Astrocyte (in vitro differentiated cells and primary cell): ENCODE data around the gene EYA2. TPM values are rescaled to one million over a fixed set of nuclear protein-coding genes. Genes with fewer than 3 reads are reported as not detected.

Experiments
- DNase-seq: peaks from one replicate; pipeline ENCODE4 v3.0.0-alpha.2; 2010; ENCODE audit warnings: low read depth
- FAIRE-seq: peaks from 2 replicates; lab custom pipeline; 2011; peaks lifted over from hg19 to GRCh38; lab: Jason Lieb, UNC
- H2AFZ ChIP-seq: 2 replicates; pipeline ENCODE4 v1.6.0; 2012; ENCODE audit warnings: low read depth, low read length, inconsistent platforms
- H3K27ac ChIP-seq: 2 replicates; pipeline ENCODE4 v1.5.1; 2011; ENCODE audit warnings: low read depth, low read length, inconsistent platforms
- H3K27me3 ChIP-seq: 2 replicates; pipeline ENCODE4 v1.6.0; 2011; ENCODE audit warnings: low read length, inconsistent platforms; ENCODE audit not compliant: insufficient read depth
- H3K36me3 ChIP-seq: 2 replicates; pipeline ENCODE4 v1.5.1; 2011; ENCODE audit warnings: low read length, inconsistent platforms; ENCODE audit not compliant: insufficient read depth
- H3K4me1 ChIP-seq: 2 replicates; pipeline ENCODE4 v1.5.1; 2011; ENCODE audit warnings: low read length, inconsistent platforms; ENCODE audit not compliant: insufficient read depth
- H3K4me2 ChIP-seq: 2 replicates; pipeline ENCODE4 v1.6.0; 2012; ENCODE audit warnings: low read length, inconsistent platforms
- H3K4me3 ChIP-seq: 2 replicates; pipeline ENCODE4 v1.5.1; 2011; ENCODE audit warnings: low read depth, mild to moderate bottlenecking, low read length, inconsistent platforms; ENCODE audit not compliant: insufficient read depth
- H3K79me2 ChIP-seq: 2 replicates; pipeline ENCODE4 v1.6.0; 2012; ENCODE audit warnings: mild to moderate bottlenecking, low read length, inconsistent platforms; ENCODE audit not compliant: insufficient read depth
- H3K9ac ChIP-seq: 2 replicates; pipeline ENCODE4 v1.6.0; 2012; ENCODE audit warnings: mild to moderate bottlenecking, low read length, inconsistent platforms
- H3K9me3 ChIP-seq: 2 replicates; pipeline ENCODE4 v1.5.1; 2012; ENCODE audit warnings: low read depth, mild to moderate bottlenecking, low read length, inconsistent platforms; ENCODE audit not compliant: insufficient read depth
- H4K20me1 ChIP-seq: 2 replicates; pipeline ENCODE4 v1.6.0; 2012; ENCODE audit warnings: low read length, inconsistent platforms; ENCODE audit not compliant: insufficient read depth
- H3K27ac Mint-ChIP-seq: one replicate; pipeline ENCODE4 v1.8.0; 2021; ENCODE audit warnings: mild to moderate bottlenecking, mixed read lengths; ENCODE audit not compliant: unreplicated experiment
- H3K27me3 Mint-ChIP-seq: one replicate; pipeline ENCODE4 v1.8.0; 2021; ENCODE audit warnings: low read depth, mixed read lengths; ENCODE audit not compliant: unreplicated experiment
- H3K36me3 Mint-ChIP-seq: one replicate; pipeline ENCODE4 v1.8.0; 2021; ENCODE audit warnings: low read depth, mixed read lengths; ENCODE audit not compliant: unreplicated experiment
- H3K4me1 Mint-ChIP-seq: one replicate; pipeline ENCODE4 v1.8.0; 2021; ENCODE audit warnings: low read depth, mixed read lengths; ENCODE audit not compliant: unreplicated experiment
- H3K4me3 Mint-ChIP-seq: one replicate; pipeline ENCODE4 v1.8.0; 2021; ENCODE audit warnings: mild to moderate bottlenecking, moderate library complexity, mixed read lengths; ENCODE audit not compliant: unreplicated experiment
- H3K9me3 Mint-ChIP-seq: one replicate; pipeline ENCODE4 v1.8.0; 2021; ENCODE audit warnings: mild to moderate bottlenecking, mixed read lengths; ENCODE audit not compliant: unreplicated experiment
- EZH2 ChIP-seq: IDR thresholded peaks from 2 replicates; pipeline ENCODE4 v1.6.1; 2012; ENCODE audit warnings: mild to moderate bottlenecking, low read length, inconsistent platforms; ENCODE audit not compliant: insufficient read depth
- total RNA-seq: library from RNA; stranded (reverse); gene quantifications from 2 replicates; pipeline ENCODE4 v1.2.1, GENCODE V29; 2021
- TF ChIP-seq, protein P1 (sequence below): IDR thresholded peaks from 2 replicates; pipeline ENCODE4 v1.5.1; 2011; ENCODE audit warnings: low read depth, mild to moderate bottlenecking, inconsistent platforms, low read length, moderate library complexity; ENCODE audit not compliant: insufficient read depth

The EYA2 gene
- total RNA-seq, 1 donor from 2014 or later = 1.5 TPM

DNA sequence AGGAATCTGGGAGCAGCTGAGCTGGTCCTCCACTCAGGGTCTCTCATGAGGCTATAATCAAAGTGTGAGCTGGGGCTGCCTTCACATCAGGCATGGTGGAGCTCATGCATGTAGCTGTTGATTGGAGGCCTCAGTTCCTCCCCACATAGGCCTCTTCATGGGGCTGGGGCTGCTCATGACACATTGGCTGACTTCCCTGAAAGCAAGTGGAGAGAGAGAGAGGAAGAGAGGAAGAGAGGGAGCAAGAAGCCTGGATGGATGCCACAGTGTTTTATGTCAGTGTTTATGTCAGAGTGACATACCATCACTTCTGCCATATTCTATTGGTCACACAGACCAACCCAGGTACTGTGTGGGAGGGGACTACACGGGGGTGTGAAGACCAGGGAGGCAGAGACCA lies 43.8 kb downstream of the EYA2 start:
- H3K4me1 ChIP-seq = no peaks in the 10 kb centered on the region
- Mint-ChIP-seq H3K27me3 (peaks cover 36% of the 10 kb centered on the region), H3K4me1 (no peaks in the 10 kb centered on the region), H3K9me3 (no peaks in the 10 kb centered on the region), H3K4me3 (no peak overlapping the region), H3K36me3 (no peaks in the 10 kb centered on the region), H3K27ac (no peak overlapping the region)
- H3K79me2 ChIP-seq = no peaks in the 10 kb centered on the region
- H3K4me3 ChIP-seq = no peak overlapping the region
- H3K9ac ChIP-seq = no peak overlapping the region
- H3K27ac ChIP-seq = no peak overlapping the region
- H2AFZ ChIP-seq = no peak overlapping the region
- peaks cover 2% of the 10 kb centered on the region for H3K9me3 ChIP-seq
- DNase-seq (no peak), FAIRE-seq (no peak)
- no peak overlapping the region for H3K4me2 ChIP-seq
- H3K27me3 ChIP-seq = peaks cover 2% of the 10 kb centered on the region
- no peaks in the 10 kb centered on the region for H3K36me3 ChIP-seq
- TF ChIP-seq EZH2 = no peak
- TF ChIP-seq, protein P1, sequence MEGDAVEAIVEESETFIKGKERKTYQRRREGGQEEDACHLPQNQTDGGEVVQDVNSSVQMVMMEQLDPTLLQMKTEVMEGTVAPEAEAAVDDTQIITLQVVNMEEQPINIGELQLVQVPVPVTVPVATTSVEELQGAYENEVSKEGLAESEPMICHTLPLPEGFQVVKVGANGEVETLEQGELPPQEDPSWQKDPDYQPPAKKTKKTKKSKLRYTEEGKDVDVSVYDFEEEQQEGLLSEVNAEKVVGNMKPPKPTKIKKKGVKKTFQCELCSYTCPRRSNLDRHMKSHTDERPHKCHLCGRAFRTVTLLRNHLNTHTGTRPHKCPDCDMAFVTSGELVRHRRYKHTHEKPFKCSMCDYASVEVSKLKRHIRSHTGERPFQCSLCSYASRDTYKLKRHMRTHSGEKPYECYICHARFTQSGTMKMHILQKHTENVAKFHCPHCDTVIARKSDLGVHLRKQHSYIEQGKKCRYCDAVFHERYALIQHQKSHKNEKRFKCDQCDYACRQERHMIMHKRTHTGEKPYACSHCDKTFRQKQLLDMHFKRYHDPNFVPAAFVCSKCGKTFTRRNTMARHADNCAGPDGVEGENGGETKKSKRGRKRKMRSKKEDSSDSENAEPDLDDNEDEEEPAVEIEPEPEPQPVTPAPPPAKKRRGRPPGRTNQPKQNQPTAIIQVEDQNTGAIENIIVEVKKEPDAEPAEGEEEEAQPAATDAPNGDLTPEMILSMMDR = no peak
- no peaks in the 10 kb centered on the region for H4K20me1 ChIP-seq

DNA sequence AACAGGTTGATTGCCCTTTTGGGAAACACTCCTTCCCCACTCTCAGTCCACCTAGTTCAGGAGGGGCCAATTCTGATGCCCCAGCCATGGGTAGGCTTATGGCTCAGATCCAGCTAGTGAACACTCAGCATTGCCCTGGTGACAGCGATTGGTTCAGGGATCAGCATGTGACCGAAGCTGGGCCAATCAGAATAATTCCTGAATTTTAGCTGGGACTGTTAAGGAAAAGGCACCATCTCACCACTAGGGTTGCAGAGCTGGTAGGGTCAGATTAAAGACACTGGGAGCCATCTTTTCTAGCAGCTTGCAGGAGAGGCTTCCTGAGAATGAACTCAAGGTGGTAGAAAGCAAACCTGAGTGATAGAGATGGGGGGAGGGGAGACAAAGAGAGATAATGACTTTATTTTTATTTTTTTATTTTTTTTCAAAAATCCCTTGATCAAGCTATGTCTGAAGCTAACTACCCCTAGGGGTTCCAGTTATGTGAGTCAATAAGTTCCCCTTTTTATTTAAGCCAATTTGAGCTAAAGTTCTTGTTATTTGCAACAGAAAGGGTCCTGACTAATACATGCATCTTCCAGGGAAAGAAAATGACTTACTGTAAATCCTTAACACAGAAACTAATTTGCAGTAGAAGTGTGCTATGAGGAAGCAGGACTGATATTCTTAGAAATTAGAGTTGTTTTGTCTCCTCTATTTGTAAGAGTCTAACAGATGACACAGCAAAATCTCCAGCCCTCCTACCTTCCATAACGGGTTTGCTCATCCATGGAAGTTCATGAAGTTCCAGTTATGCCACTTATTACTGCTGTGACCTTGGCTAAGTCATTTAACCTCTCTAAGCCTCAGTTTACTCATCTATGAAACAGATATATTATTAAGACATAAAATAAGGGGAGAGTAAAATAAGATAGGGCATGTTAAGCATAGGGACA lies 44.7 kb downstream of the EYA2 start:
- no peak for FAIRE-seq

More for the DNA sequence above, 44.7 kb downstream of the EYA2 start:
- Histone ChIP-seq H3K27ac (no peak overlapping the region), H2AFZ (no peak overlapping the region), H3K4me2 (no peak overlapping the region), H4K20me1 (no peaks in the 10 kb centered on the region), H3K4me3 (no peak overlapping the region), H3K9me3 (peaks cover 2% of the 10 kb centered on the region), H3K36me3 (no peaks in the 10 kb centered on the region), H3K4me1 (no peaks in the 10 kb centered on the region), H3K79me2 (no peaks in the 10 kb centered on the region), H3K27me3 (peaks cover 6% of the 10 kb centered on the region), H3K9ac (no peak overlapping the region)
- Mint-ChIP-seq H3K4me3 (no peak overlapping the region), H3K4me1 (no peaks in the 10 kb centered on the region), H3K9me3 (no peaks in the 10 kb centered on the region), H3K27ac (no peak overlapping the region), H3K27me3 (peaks cover 33% of the 10 kb centered on the region), H3K36me3 (no peaks in the 10 kb centered on the region)
- DNase-seq = no peak
- TF ChIP-seq, protein P1 = no peak
- no peak for TF ChIP-seq EZH2
